Thoracic aorta endothelial cell (primary cell): ENCODE measurements around the gene MAST1. TPM values are rescaled to one million over a fixed set of nuclear protein-coding genes. Genes with fewer than 3 reads are reported as not detected.

ENCODE experiments used
- small RNA-seq: library from RNA; depleted of rRNA; stranded (forward); fragments of <200 nt; gene quantifications from one replicate; pipeline ENCODE3, GENCODE V24; 2012
- total RNA-seq: library from RNA; depleted of rRNA; stranded (reverse); fragments of >200 nt; gene quantifications from 2 replicates; pipeline ENCODE4 v1.2.3, GENCODE V29; 2012

Gene MAST1
- total RNA-seq, result 0.22 and 0.53 TPM in 2 replicates

GRCh38 chr19:12838182-12838885, at the start of gene MAST1:
MAST1 (plus strand) TSS chr19:12838515; CDS start chr19:12838573, 58 bp downstream.

GRCh38 chr19:12791345-12792050, 46.8 kb upstream of the MAST1 start, which contains the start of gene JUNB:
JUNB (plus strand) TSS chr19:12791486; CDS start chr19:12791772, 286 bp downstream.

GRCh38 chr19:12801466-12802266, 36.6 kb upstream of the MAST1 start, which contains the start of the genes PRDX2 and THSD8:
PRDX2 (minus strand) TSS chr19:12801800; CDS start chr19:12801261, 539 bp downstream.
THSD8 (plus strand) TSS chr19:12802069; CDS start chr19:12802072, 3 bp downstream.

GRCh38 chr19:12806242-12807081, 31.9 kb upstream of the MAST1 start, which contains the start of gene RNASEH2A:
RNASEH2A (plus strand) TSS chr19:12806584; CDS start chr19:12806674, 90 bp downstream.

GRCh38 chr19:12834566-12834943, 3.8 kb upstream of the MAST1 start, which contains the start of gene RTBDN:
RTBDN (minus strand) TSS chr19:12834579; CDS start chr19:12829979, 4,600 bp downstream.

GRCh38 chr19:12881172-12881808, 43.0 kb downstream of the MAST1 start, which contains the start of gene DNASE2:
DNASE2 (minus strand) TSS chr19:12881449; CDS start chr19:12881375, 74 bp downstream.

GRCh38 chr19:12886969-12887747, 48.8 kb downstream of the MAST1 start, which contains the start of gene KLF1:
KLF1 (minus strand) TSS chr19:12887201; CDS start chr19:12887140, 61 bp downstream.

GRCh38 chr19:12890787-12891552, 52.7 kb downstream of the MAST1 start, which contains the start of gene GCDH:
GCDH (plus strand) TSS chr19:12891160; CDS start chr19:12891305, 145 bp downstream.

Small RNA genes lying within 50 kb of the gene (small RNA-seq; reads per million reads assigned to genes)
- gene MIR5695, result not detected
- gene MIR6794, result not detected

Other genes starting within 250 kb of the MAST1 start
- 8.8 and 9.4 TPM in 2 replicates for gene ZNF490, start 227.7 kb upstream of the MAST1 start, total RNA-seq
- gene ZNF791, start 227.6 kb upstream of the MAST1 start, total RNA-seq, result 22.0 and 22.1 TPM in 2 replicates
- 25.9 and 29.6 TPM in 2 replicates for gene MAN2B1, start 171.8 kb upstream of the MAST1 start, total RNA-seq
- gene WDR83, start 171.7 kb upstream of the MAST1 start, total RNA-seq, result 5.9 and 6.4 TPM in 2 replicates
- gene DHPS, start 156.6 kb upstream of the MAST1 start, total RNA-seq, result 41.6 and 48.0 TPM in 2 replicates
- not detected in 2 replicates for gene GNG14, start 150.5 kb upstream of the MAST1 start, total RNA-seq
- gene FBXW9, start 141.9 kb upstream of the MAST1 start, total RNA-seq, result 11.3 and 12.9 TPM in 2 replicates
- 37.1 and 43.5 TPM in 2 replicates for gene TNPO2, start 114.6 kb upstream of the MAST1 start, total RNA-seq
- gene TRIR, start 103.8 kb upstream of the MAST1 start, total RNA-seq, result 139 and 174 TPM in 2 replicates
- gene GET3, start 101.0 kb upstream of the MAST1 start, total RNA-seq, result 70.3 and 81.7 TPM in 2 replicates
- not detected in 2 replicates for gene BEST2, start 86.7 kb upstream of the MAST1 start, total RNA-seq
- 8.4 and 8.8 TPM in 2 replicates for gene HOOK2, start 63.0 kb upstream of the MAST1 start, total RNA-seq
- 36.0 and 37.8 TPM in 2 replicates for gene JUNB, start 47.0 kb upstream of the MAST1 start, total RNA-seq
- 192 and 196 TPM in 2 replicates for gene PRDX2, start 36.7 kb upstream of the MAST1 start, total RNA-seq
- 0.53 TPM in 1 of 2 replicates, not detected in the other for gene THSD8, start 36.4 kb upstream of the MAST1 start, total RNA-seq
- gene RNASEH2A, start 31.9 kb upstream of the MAST1 start, total RNA-seq, result 30.5 and 31.0 TPM in 2 replicates
- not detected in 2 replicates for gene RTBDN, start 3.9 kb upstream of the MAST1 start, total RNA-seq
- gene DNASE2, start 42.9 kb downstream of the MAST1 start, total RNA-seq, result 12.1 and 20.0 TPM in 2 replicates
- not detected in 2 replicates for gene KLF1, start 48.7 kb downstream of the MAST1 start, total RNA-seq
- 29.9 and 38.1 TPM in 2 replicates for gene GCDH, start 52.6 kb downstream of the MAST1 start, total RNA-seq
- 0.07 TPM in 1 of 2 replicates, not detected in the other for gene SYCE2, start 80.8 kb downstream of the MAST1 start, total RNA-seq
- 61.8 and 67.1 TPM in 2 replicates for gene FARSA, start 95.2 kb downstream of the MAST1 start, total RNA-seq
- gene CALR, start 100.1 kb downstream of the MAST1 start, total RNA-seq, result 1,763 and 1,853 TPM in 2 replicates
- 80.7 and 103 TPM in 2 replicates for gene RAD23A, start 107.3 kb downstream of the MAST1 start, total RNA-seq
- 30.1 and 32.4 TPM in 2 replicates for gene GADD45GIP1, start 118.7 kb downstream of the MAST1 start, total RNA-seq
- gene DAND5, start 131.1 kb downstream of the MAST1 start, total RNA-seq, result not detected in 2 replicates
- 34.7 and 36.3 TPM in 2 replicates for gene NFIX, start 157.0 kb downstream of the MAST1 start, total RNA-seq